Activated CD4-positive, alpha-beta T cell treated with anti-CD3 and anti-CD28 coated beads for 36 hours (primary cell): ENCODE measurements around the gene DCDC2B. TPM values are rescaled to one million over a fixed set of nuclear protein-coding genes. Genes with fewer than 3 reads are reported as not detected.
A peak's percentile ranks its signal among the peaks of the same experiment; 100 is the strongest.

Experiments
- ATAC-seq: fragments of 200-7000 bp; cut with Tn5 transposase; one replicate; pipeline ENCODE4 v1.10.0; 2021; ENCODE audit warnings: mild to moderate bottlenecking, moderate library complexity
- CTCF ChIA-PET: fragments of 350-600 bp; sonication (Branson Sonifier 250); formaldehyde crosslinking; loops from one replicate; lab custom pipeline; 2021; ENCODE audit warnings: antibody characterized with exemption; lab: Charles Lee
- POLR2A ChIA-PET: fragments of 350-600 bp; sonication (Branson Sonifier 250); formaldehyde crosslinking; loops from one replicate; lab custom pipeline; 2021; ENCODE audit warnings: antibody characterized with exemption, inconsistent platforms; lab: Charles Lee
- DNase-seq: peaks from one replicate; pipeline ENCODE4 v3.0.0-alpha.2; 2020
- H3K27ac Mint-ChIP-seq: one replicate; pipeline ENCODE4 v1.8.0; 2021; ENCODE audit warnings: mixed read lengths
- H3K27me3 Mint-ChIP-seq: one replicate; pipeline ENCODE4 v1.8.0; 2021; ENCODE audit warnings: mixed read lengths
- H3K36me3 Mint-ChIP-seq: one replicate; pipeline ENCODE4 v1.8.0; 2021; ENCODE audit warnings: low read depth, mixed read lengths
- H3K4me1 Mint-ChIP-seq: one replicate; pipeline ENCODE4 v1.8.0; 2021; ENCODE audit warnings: mixed read lengths
- H3K4me3 Mint-ChIP-seq: one replicate; pipeline ENCODE4 v1.8.0; 2021; ENCODE audit warnings: mild to moderate bottlenecking, moderate library complexity, mixed read lengths
- H3K9me3 Mint-ChIP-seq: one replicate; pipeline ENCODE4 v1.8.0; 2021; ENCODE audit warnings: low read depth, mixed read lengths
- intact Hi-C, 2 experiments: fragments of 100-400 bp; cut with DNase I in 1 of 2; cut with micrococcal nuclease in 1 of 2; formaldehyde crosslinking; loops; one replicate each; pipeline versions ENCODE4 v1.14.2 to v1.15.1; 2022 to 2024; cut with DNase I, micrococcal nuclease
- total RNA-seq, 2 experiments: library from RNA; stranded (reverse); gene quantifications; one replicate each; pipeline ENCODE4 v1.2.3, GENCODE V29; 2021

Gene DCDC2B
- total RNA-seq, 2 experiments from 2014 or later = not detected

DNA sequence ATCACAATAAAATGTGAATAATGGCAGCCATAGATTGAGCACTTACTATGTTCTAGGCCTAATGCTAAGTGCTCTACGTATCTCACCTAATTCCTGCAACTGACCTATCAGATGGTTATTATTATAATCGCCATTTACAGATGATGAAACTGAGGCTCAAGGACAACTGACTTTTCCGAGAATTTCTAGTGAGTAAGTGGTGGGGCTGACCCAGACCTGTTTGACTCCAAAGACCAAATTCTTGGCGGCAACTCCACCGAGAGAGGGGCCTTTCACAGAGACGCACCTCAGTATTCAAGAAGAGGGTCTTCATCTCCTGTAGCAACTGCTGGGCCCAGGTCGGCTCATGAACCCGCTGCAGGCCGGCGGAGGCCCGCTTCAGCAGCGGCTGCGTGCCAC, 12.7 kb downstream of the DCDC2B start:
- peak overlapping the region; percentile 97 for H3K27ac Mint-ChIP-seq
- intact Hi-C loops = loop anchor here (5.0 kb wide), 2 partner anchors 51 to 116 kb away; partner anchors contain the start of gene MARCKSL1 (in 1 of the 2)

DNA sequence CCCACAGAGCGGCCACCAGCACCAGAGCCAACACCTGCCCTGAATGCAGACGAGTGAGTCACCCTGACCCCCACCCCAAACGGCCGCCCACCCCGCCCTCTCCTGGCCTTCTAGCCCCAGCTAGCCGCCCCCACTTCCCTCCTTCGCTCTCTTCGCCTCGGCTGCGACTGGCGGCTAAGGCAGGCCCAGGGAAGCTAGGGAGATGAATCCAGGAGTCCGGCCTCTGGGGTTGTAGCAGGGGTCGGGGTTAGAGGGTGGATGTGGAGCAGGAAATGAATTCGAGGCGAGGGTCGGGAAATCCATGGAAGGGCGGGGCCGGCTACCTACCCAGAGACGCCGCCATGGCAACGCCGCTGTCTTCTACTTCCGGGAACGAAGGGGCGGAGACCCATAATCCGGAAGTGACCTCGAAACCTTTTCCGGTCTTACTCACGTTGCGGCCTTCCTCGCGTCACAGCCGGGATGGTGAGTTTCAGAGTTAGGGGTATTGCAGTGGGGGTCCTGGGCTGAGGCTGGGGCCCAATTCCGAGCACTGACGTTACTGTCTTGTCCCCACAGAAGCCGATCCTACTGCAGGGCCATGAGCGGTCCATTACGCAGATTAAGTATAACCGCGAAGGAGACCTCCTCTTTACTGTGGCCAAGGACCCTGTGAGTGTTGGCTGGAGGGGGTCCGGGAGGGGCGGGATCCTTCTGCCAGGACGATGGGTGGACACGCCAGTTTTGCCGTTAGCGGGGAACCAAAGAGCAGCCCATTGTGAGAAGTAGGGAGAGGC, 13.3 kb downstream of the DCDC2B start, which contains the start of the genes EIF3I and TMEM234:
Gene EIF3I, plus strand, starts transcription at position 428 of the 776 bp plus-strand sequence. Its CDS starts 35 bp downstream, at position 463.
Gene TMEM234, minus strand, starts transcription at position 374 of the 776 bp plus-strand sequence. Its CDS starts 31 bp downstream, at position 343.
- ChIA-PET CTCF (interaction anchor here (1.1 to 2.8 kb wide), 2 partner anchors 25 to 180 kb away, joined by 3 to 18 read pairs; partner anchors contain the start of gene FAM167B), POLR2A (interaction anchor here (0.5 to 1.7 kb wide), 5 partner anchors 18 to 164 kb away, joined by 3 to 4 read pairs (median 3); partner anchors contain the start of gene MARCKSL1)
- peaks cover 29% of the 10 kb centered on the region for H3K4me1 Mint-ChIP-seq

More for the DNA sequence above, 12.7 kb downstream of the DCDC2B start:
- no peak for ATAC-seq
- Mint-ChIP-seq H3K4me3 (peak overlapping the region; percentile 96), H3K27me3 (no peaks in the 10 kb centered on the region), H3K9me3 (no peaks in the 10 kb centered on the region), H3K4me1 (peaks cover 29% of the 10 kb centered on the region), H3K36me3 (peaks cover 22% of the 10 kb centered on the region)
- DNase-seq = no peak
- CTCF ChIA-PET = no interaction called here
- POLR2A ChIA-PET = interaction anchor here (0.5 kb wide), 1 partner anchor 101 kb away, joined by 4 read pairs; no protein-coding TSS in a partner anchor

DNA sequence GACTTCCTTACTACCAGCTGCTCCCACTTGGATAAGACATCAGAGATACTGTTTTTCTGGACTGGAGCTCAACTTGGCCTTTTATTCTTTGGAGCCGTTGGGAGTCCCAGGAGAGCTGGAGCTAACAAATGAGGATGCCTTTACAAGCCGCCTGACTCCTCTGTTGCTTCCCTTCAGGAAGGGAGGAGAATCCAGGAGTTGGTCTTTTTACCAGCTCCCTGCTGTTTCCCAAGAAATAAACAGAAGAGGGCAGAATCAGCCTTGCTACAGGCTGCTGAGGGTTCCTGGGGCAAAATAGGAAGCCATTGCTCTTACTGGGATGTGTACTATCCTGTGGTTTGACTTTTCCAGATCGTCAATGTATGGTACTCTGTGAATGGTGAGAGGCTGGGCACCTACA, 14.8 kb downstream of the DCDC2B start:
- H3K4me3 Mint-ChIP-seq = peak overlapping the region; percentile 96
- peaks cover 32% of the 10 kb centered on the region for H3K4me1 Mint-ChIP-seq
- POLR2A ChIA-PET = interaction anchor here (0.6 to 1.7 kb wide), 3 partner anchors 39 to 116 kb away, joined by 3 to 4 read pairs (median 3); partner anchors contain the start of genes KPNA6 and MARCKSL1
- DNase-seq (no peak), ATAC-seq (no peak)
- H3K27ac Mint-ChIP-seq = peak overlapping the region; percentile 97
- H3K27me3 Mint-ChIP-seq = no peaks in the 10 kb centered on the region
- H3K36me3 Mint-ChIP-seq = peaks cover 37% of the 10 kb centered on the region
- CTCF ChIA-PET = interaction anchor here (0.6 to 2.8 kb wide), 5 partner anchors 8 to 69 kb away, joined by 3 to 18 read pairs (median 5); partner anchors contain the start of gene FAM167B
- H3K9me3 Mint-ChIP-seq = no peaks in the 10 kb centered on the region
- intact Hi-C loops = loop anchor here (2.0 to 5.0 kb wide), 5 partner anchors 23 to 151 kb away; partner anchors contain the start of genes CCDC28B (in 1 of the 2), MARCKSL1 (in 1 of the 2) and TMEM39B (in 1 of the 2)

More for the DNA sequence above, 13.3 kb downstream of the DCDC2B start, which contains the start of the genes EIF3I and TMEM234:
- Mint-ChIP-seq H3K27me3 (no peaks in the 10 kb centered on the region), H3K27ac (peak within 1 kb of the TSS; percentile 97), H3K9me3 (no peaks in the 10 kb centered on the region), H3K36me3 (peaks cover 22% of the 10 kb centered on the region), H3K4me3 (peak within 1 kb of the TSS; percentile 96)
- ATAC-seq = peak; percentile 95
- peak; percentile 95 for DNase-seq
- intact Hi-C loops = loop anchor here (1.0 to 5.0 kb wide), 17 partner anchors 17 to 595 kb away; partner anchors contain the start of genes BSDC1 (in 1 of the 2), CCDC28B (in 1 of the 2), IQCC (in 1 of the 2) and KHDRBS1 (in 1 of the 2)

DNA sequence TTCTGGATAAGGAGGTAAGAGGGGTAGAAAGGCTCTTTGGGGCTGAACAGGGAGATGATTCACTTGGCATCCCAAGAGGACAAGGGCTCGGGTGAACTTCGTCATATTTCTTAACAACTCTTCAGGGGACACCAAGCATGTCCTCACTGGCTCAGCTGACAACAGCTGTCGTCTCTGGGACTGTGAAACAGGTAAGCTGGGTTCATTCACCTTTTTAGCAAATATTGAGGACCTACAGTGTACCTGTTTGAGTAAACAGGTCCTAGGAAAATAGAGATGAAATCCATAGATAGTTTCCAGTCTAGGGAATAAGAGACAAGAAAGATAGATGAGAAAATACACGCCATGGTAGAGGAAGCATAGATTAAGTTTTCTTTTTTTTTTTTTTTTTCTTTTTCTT, 15.4 kb downstream of the DCDC2B start:
- ChIA-PET POLR2A (no interaction called here), CTCF (interaction anchor here (0.6 to 2.8 kb wide), 4 partner anchors 9 to 70 kb away, joined by 3 to 18 read pairs (median 6); partner anchors contain the start of gene FAM167B)
- H3K4me3 Mint-ChIP-seq = peak overlapping the region; percentile 96
- no peak for ATAC-seq
- intact Hi-C loops = loop anchor here (5.0 kb wide), 2 partner anchors 48 to 113 kb away; partner anchors contain the start of gene MARCKSL1 (in 1 of the 2)
- H3K27ac Mint-ChIP-seq = peak overlapping the region; percentile 97
- no peaks in the 10 kb centered on the region for H3K27me3 Mint-ChIP-seq
- H3K36me3 Mint-ChIP-seq = peaks cover 42% of the 10 kb centered on the region
- H3K9me3 Mint-ChIP-seq = no peaks in the 10 kb centered on the region
- peaks cover 32% of the 10 kb centered on the region for H3K4me1 Mint-ChIP-seq
- DNase-seq = no peak

DNA sequence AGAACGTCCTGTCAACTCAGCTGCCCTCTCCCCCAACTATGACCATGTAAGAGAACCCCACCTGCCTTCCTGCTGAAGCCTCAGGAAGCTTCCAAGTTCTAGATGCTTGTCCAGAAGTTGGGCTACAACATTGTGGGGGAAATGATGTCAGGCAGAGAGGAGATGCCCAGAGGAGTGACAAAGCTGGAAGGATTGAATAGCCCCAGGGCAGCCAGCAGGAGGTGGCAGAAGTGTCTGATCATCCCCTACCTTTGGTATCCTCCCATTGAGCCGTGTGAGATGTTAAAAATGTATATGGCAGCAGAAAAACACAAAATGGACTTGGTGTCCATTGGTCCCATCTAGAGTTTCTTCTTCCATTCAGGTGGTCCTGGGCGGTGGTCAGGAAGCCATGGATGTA, 19.9 kb downstream of the DCDC2B start:
- DNase-seq = no peak
- no peak overlapping the region for H3K27ac Mint-ChIP-seq
- no peak overlapping the region for H3K4me3 Mint-ChIP-seq
- intact Hi-C loops = no loop called here
- H3K4me1 Mint-ChIP-seq = peaks cover 12% of the 10 kb centered on the region
- CTCF ChIA-PET = interaction anchor here (1.0 to 1.4 kb wide), 3 partner anchors 10 to 13 kb away, joined by 4 to 10 read pairs (median 5); no protein-coding TSS in a partner anchor
- peaks cover 47% of the 10 kb centered on the region for H3K36me3 Mint-ChIP-seq
- no peaks in the 10 kb centered on the region for H3K9me3 Mint-ChIP-seq
- POLR2A ChIA-PET = no interaction called here
- no peaks in the 10 kb centered on the region for H3K27me3 Mint-ChIP-seq
- no peak for ATAC-seq

DNA sequence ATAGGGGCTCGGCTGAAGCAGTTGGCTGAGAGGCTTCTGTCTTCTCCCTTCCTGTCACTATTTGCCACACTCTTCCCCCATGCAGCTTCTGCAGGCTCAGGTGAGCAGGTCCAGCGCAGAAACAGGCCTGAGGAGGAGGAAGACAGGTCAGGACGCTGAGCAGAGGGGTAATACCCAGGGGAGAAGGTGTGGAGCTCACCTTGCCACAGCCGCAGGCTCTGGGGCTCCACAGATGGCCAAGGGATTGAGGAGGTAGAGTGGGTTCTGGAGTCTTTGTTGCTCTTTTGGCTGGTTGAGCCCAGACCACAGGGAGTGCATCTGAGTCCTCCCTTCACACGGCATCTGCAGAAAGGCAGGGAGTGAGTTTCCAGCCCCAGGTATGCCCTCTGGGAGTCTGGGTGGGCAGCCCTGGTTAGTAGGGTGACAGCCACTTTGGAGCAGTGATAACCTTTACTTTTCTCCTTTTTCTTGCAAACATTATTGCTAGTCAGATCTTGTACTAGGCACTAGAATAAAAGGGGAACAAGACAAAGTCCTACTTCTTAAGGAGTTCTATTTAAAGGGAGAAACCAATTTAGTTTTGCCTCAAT, 23.0 kb downstream of the DCDC2B start:
- intact Hi-C loops = no loop called here
- no peaks in the 10 kb centered on the region for H3K27me3 Mint-ChIP-seq
- POLR2A ChIA-PET = no interaction called here
- CTCF ChIA-PET = interaction anchor here (1.8 kb wide), 1 partner anchor 17 kb away, joined by 8 read pairs; no protein-coding TSS in a partner anchor
- H3K4me1 Mint-ChIP-seq = peaks cover 3% of the 10 kb centered on the region
- no peak overlapping the region for H3K4me3 Mint-ChIP-seq
- no peaks in the 10 kb centered on the region for H3K9me3 Mint-ChIP-seq
- no peak for ATAC-seq
- H3K36me3 Mint-ChIP-seq = peaks cover 35% of the 10 kb centered on the region
- DNase-seq = no peak
- H3K27ac Mint-ChIP-seq = no peak overlapping the region

DNA sequence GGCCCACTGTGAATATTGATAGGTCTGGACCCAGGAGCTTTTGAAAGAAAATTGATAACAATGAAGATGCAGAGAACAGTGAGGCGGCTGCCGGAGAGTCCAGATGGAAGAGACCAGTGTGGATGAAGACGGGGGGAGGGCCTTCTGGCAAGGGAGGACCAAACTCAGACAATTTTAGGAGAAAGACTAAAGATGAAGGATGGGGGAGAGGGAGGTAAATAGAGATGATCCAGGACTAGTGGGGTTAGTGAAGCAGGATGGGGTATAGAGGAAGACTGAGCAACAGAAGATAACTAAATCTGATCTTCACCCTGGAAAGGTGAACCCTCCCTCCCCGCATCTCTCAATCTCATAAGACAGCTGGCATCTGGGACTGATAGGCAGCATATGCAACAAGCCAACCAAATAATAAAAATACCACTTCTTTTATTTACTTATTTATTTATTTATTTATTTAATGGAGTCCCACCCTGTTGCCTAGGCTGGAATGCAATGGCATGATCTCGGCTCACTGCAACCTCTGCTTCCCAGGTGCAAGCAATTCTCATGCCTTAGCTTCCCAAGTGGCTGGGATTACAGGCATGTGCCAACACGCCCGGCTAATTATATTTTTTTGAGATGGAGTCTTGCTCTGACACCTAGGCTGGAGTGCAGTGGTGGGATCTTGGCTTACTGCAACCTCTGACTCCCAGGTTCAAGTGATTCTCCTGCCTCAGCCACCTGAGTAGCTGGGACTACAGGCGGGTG, 23.8 kb downstream of the DCDC2B start:
- H3K27me3 Mint-ChIP-seq = no peaks in the 10 kb centered on the region
- H3K27ac Mint-ChIP-seq = no peak overlapping the region
- ATAC-seq (no peak), DNase-seq (no peak)
- no peak overlapping the region for H3K4me3 Mint-ChIP-seq
- no peaks in the 10 kb centered on the region for H3K9me3 Mint-ChIP-seq
- POLR2A ChIA-PET = interaction anchor here (1.0 kb wide), 1 partner anchor 10 kb away, joined by 3 read pairs; no protein-coding TSS in a partner anchor
- intact Hi-C loops = no loop called here
- H3K36me3 Mint-ChIP-seq = peaks cover 29% of the 10 kb centered on the region
- CTCF ChIA-PET = interaction anchor here (1.8 kb wide), 1 partner anchor 16 kb away, joined by 8 read pairs; no protein-coding TSS in a partner anchor
- peaks cover 1% of the 10 kb centered on the region for H3K4me1 Mint-ChIP-seq

DNA sequence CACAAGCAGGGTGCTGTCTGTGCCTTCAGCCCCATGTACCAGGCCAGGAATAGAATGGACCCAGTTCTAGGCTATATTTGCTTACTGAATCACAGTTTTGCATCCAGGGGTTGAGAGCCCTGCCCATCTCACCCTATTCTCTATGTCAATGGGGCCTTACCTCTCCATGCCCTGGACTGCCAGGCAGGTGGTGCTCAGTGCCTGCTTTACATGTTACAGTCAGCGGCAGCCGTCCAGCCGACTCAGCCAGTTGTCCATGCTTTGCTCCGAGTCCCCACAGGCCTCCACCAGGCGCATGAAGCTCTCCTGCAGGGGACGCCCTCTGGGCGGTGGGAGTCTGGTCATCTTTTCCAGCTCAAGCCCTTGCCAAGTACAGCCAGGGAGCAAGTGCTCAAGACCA, 25.9 kb downstream of the DCDC2B start:
- no peak overlapping the region for H3K4me3 Mint-ChIP-seq
- POLR2A ChIA-PET = no interaction called here
- H3K9me3 Mint-ChIP-seq = no peaks in the 10 kb centered on the region
- no peak for DNase-seq
- no peak overlapping the region for H3K27ac Mint-ChIP-seq
- no peaks in the 10 kb centered on the region for H3K27me3 Mint-ChIP-seq
- H3K4me1 Mint-ChIP-seq = no peaks in the 10 kb centered on the region
- CTCF ChIA-PET = interaction anchor here (1.2 to 1.4 kb wide), 3 partner anchors 9 to 19 kb away, joined by 3 to 5 read pairs (median 4); partner anchors contain the start of gene FAM167B
- peaks cover 15% of the 10 kb centered on the region for H3K36me3 Mint-ChIP-seq
- ATAC-seq = no peak
- intact Hi-C loops = no loop called here

DNA sequence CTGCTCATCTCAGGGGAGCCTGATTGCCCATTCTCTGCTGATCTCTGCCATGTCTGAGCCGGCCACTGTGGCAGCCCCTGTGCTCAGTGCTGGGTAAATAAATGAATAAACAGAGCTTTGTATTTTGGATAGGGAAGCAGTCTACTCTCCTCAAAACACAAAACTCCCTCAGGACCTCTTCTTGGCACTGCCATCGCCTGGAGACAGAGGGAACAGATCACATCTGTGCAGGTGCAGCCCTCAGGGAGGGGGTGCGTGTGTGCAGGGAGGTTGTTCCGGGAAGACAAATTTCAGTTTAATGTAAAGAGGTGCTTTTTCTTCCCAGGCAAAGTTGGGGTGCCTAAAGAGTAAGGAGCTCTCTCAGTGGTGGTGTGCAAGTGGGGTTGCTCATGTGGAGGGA, 30.4 kb downstream of the DCDC2B start:
- ChIA-PET POLR2A (interaction anchor here (0.6 to 2.3 kb wide), 3 partner anchors 12 to 57 kb away, joined by 4 to 9 read pairs (median 5); partner anchors contain the start of genes HDAC1 and LCK), CTCF (interaction anchor here (0.6 to 5.1 kb wide), 5 partner anchors 10 to 155 kb away, joined by 3 to 38 read pairs (median 4); partner anchors contain the start of genes FAM167B and LCK)
- Mint-ChIP-seq H3K4me1 (peaks cover 19% of the 10 kb centered on the region), H3K27me3 (no peaks in the 10 kb centered on the region), H3K4me3 (peak overlapping the region; percentile 75), H3K36me3 (peaks cover 2% of the 10 kb centered on the region), H3K27ac (no peak overlapping the region), H3K9me3 (no peaks in the 10 kb centered on the region)
- intact Hi-C loops = no loop called here
- DNase-seq (no peak), ATAC-seq (no peak)

DNA sequence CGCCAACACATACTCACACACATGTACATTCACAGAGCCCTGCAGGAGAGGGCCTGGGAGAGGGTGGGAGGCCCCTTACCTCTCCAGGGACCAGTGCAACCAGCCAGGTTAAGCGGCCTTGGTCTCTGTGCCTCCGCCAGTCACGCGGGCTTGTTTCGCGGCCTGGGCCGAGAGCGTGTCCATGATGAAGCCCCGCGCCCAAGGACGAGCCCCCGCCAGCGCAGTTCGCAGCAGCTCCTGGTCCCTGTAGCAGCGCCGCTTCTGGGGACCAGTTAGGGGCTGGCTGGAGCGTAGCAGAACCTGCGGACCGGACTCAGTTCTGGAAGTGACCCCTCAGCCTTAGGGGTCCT, 30.9 kb downstream of the DCDC2B start:
- H3K27ac Mint-ChIP-seq = peak overlapping the region; percentile 51
- H3K27me3 Mint-ChIP-seq = no peaks in the 10 kb centered on the region
- DNase-seq (no peak), ATAC-seq (no peak)
- H3K4me1 Mint-ChIP-seq = peaks cover 19% of the 10 kb centered on the region
- peak overlapping the region; percentile 75 for H3K4me3 Mint-ChIP-seq
- ChIA-PET POLR2A (interaction anchor here (2.1 to 2.3 kb wide), 2 partner anchors 11 to 52 kb away, joined by 5 to 9 read pairs; partner anchors contain the start of genes HDAC1 and LCK), CTCF (interaction anchor here (0.6 to 5.1 kb wide), 7 partner anchors 10 to 285 kb away, joined by 3 to 38 read pairs (median 5); partner anchors contain the start of genes FAM167B and LCK)
- no peaks in the 10 kb centered on the region for H3K9me3 Mint-ChIP-seq
- H3K36me3 Mint-ChIP-seq = peaks cover 2% of the 10 kb centered on the region
- intact Hi-C loops = no loop called here
